VCaP (cell line): Measurements from ENCODE around the gene GRID2.

Experiments
- H3K27ac ChIP-seq: fragments of 450-650 bp; 2 replicates; pipeline ENCODE4 v1.5.1; 2017
- TF ChIP-seq, protein P1 (sequence below): fragments of 450-650 bp; conservative IDR thresholded peaks from 2 replicates; pipeline ENCODE4 v1.5.1; 2017; ENCODE audit warnings: mild to moderate bottlenecking, moderate library complexity

GRID2 gene

GRCh38 chr4:92864096-92864495 is 560.3 kb downstream of the GRID2 start:
- no peak overlapping the region for H3K27ac ChIP-seq
- TF ChIP-seq, protein P1, sequence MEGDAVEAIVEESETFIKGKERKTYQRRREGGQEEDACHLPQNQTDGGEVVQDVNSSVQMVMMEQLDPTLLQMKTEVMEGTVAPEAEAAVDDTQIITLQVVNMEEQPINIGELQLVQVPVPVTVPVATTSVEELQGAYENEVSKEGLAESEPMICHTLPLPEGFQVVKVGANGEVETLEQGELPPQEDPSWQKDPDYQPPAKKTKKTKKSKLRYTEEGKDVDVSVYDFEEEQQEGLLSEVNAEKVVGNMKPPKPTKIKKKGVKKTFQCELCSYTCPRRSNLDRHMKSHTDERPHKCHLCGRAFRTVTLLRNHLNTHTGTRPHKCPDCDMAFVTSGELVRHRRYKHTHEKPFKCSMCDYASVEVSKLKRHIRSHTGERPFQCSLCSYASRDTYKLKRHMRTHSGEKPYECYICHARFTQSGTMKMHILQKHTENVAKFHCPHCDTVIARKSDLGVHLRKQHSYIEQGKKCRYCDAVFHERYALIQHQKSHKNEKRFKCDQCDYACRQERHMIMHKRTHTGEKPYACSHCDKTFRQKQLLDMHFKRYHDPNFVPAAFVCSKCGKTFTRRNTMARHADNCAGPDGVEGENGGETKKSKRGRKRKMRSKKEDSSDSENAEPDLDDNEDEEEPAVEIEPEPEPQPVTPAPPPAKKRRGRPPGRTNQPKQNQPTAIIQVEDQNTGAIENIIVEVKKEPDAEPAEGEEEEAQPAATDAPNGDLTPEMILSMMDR, result no peak

DNA sequence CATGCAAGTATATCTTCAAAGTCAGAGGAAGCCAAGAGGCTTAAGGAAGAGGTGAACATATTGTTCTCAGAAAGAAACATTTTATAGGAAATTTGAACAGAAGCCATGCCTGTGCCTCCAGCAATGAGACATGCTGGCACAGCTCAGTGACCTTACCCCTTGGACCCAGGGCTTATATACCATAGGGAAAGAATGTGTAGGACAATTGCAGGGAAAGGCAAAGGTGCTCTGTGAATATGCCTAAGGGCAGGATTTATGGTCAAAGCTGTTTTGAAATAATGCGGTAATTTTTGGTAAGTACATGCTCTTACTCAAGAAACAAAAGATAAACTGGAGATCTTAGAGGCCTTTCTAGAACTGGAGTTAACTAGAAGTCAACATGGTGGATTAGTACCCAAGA is 568.8 kb downstream of the GRID2 start:
- TF ChIP-seq, protein P1, result no peak
- no peak overlapping the region for H3K27ac ChIP-seq

DNA sequence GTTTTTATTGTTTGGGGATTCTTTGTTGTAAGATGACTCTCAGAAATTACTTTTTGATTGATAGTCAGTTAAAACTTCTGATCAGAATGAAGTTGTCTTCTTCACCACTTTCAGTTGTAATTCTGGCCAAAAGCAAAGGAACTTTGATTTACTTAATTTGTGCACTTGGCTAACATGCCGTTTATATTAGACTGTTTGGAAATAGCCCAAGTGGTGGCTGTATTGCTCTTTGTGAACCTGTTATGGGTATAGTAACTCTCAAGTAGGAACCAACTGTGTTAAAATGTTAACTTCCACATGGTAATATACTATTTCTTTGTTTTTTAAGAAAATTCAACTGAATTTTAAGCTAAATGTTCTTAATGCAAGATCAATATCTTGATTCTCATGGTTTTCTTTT is 581.9 kb downstream of the GRID2 start:
- TF ChIP-seq, protein P1, result no peak
- no peak overlapping the region for H3K27ac ChIP-seq

DNA sequence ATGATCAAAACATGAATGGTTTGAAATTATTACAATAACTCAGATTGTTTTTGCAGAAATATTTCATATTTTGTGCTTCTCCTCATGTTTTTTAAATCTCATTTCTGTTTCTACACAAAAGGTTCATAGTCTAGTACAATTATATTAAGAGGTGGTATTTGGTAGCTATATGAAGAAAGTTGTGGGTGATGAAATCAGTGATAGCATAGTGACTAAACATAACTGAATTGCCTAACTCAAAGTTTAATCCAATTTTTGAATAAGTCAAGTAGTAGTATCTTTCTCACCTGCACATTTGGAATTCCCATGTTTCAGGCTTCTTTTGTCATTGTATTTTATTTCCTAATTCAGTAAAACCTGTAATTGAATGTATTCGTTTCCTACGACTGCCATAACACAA is 648.7 kb downstream of the GRID2 start:
- no peak overlapping the region for H3K27ac ChIP-seq
- TF ChIP-seq, protein P1, result no peak

- TF ChIP-seq, protein P1, result no peak
- no peak overlapping the region for H3K27ac ChIP-seq
Measured at GRCh38 chr4:92952897-92953296, 649.1 kb downstream of the GRID2 start.

- TF ChIP-seq, protein P1, result no peak
- H3K27ac ChIP-seq, result no peak overlapping the region
Measured at GRCh38 chr4:92953462-92953861, 649.7 kb downstream of the GRID2 start.

- TF ChIP-seq, protein P1, result no peak
- no peak overlapping the region for H3K27ac ChIP-seq
Measured at GRCh38 chr4:92961881-92962280, 658.1 kb downstream of the GRID2 start.

GRCh38 chr4:92962831-92963230 is 659.1 kb downstream of the GRID2 start:
- TF ChIP-seq, protein P1, result no peak

More at GRCh38 chr4:92962831-92963230, 659.1 kb downstream of the GRID2 start:
- no peak overlapping the region for H3K27ac ChIP-seq
